CD8-positive, alpha-beta memory T cell (primary cell): ENCODE results near the gene BRI3BP. TPM values are rescaled to one million over a fixed set of nuclear protein-coding genes. Genes with fewer than 3 reads are reported as not detected.

Experiments
- CTCF ChIA-PET: fragments of 350-600 bp; sonication (Branson Sonifier 250); formaldehyde crosslinking; loops from one replicate; lab custom pipeline; 2021; ENCODE audit warnings: antibody characterized with exemption; lab: Charles Lee
- POLR2A ChIA-PET: fragments of 350-600 bp; sonication (Branson Sonifier 250); formaldehyde crosslinking; loops from one replicate; lab custom pipeline; 2021; ENCODE audit warnings: antibody characterized with exemption; lab: Charles Lee
- DNase-seq, 5 donors: peaks; one replicate each; pipeline versions ENCODE4 v3.0.0 to v3.0.0-alpha.2; 2020 to 2022; ENCODE audit warnings: mixed read lengths in 1 of 5
- H3K27ac ChIP-seq: one replicate; pipeline ENCODE4 v1.7.0; 2013; ENCODE audit warnings: low read depth, mild to moderate bottlenecking, low read length, moderate library complexity
- H3K27me3 ChIP-seq: 2 replicates; pipeline ENCODE4 v1.7.0; 2013; ENCODE audit warnings: low read length, mild to moderate bottlenecking; ENCODE audit not compliant: insufficient read depth, poor library complexity, severe bottlenecking
- H3K36me3 ChIP-seq: 2 replicates; pipeline ENCODE4 v1.7.0; 2013; ENCODE audit warnings: mild to moderate bottlenecking, low read length, moderate library complexity; ENCODE audit not compliant: insufficient read depth
- H3K4me1 ChIP-seq: 2 replicates; pipeline ENCODE4 v1.7.0; 2013; ENCODE audit warnings: mild to moderate bottlenecking, low read length, moderate library complexity; ENCODE audit not compliant: insufficient read depth
- H3K4me3 ChIP-seq: 2 replicates; pipeline ENCODE4 v1.7.0; 2013; ENCODE audit warnings: mild to moderate bottlenecking, low read length
- H3K9me3 ChIP-seq: 2 replicates; pipeline ENCODE4 v1.7.0; 2013; ENCODE audit warnings: mild to moderate bottlenecking, low read length
- H3K27ac Mint-ChIP-seq, 8 donors: one replicate each; pipeline ENCODE4 v1.8.0; 2020 to 2021; ENCODE audit warnings: mixed read lengths in 8 of 8, mild to moderate bottlenecking in 6 of 8, inconsistent platforms in 3 of 8, moderate library complexity in 3 of 8
- H3K27me3 Mint-ChIP-seq, 2 donors: one replicate each; pipeline ENCODE4 v1.8.0; 2020 to 2021; ENCODE audit warnings: mixed read lengths in 2 of 2, mild to moderate bottlenecking in 1 of 2, moderate library complexity in 1 of 2
- H3K36me3 Mint-ChIP-seq, 3 donors: one replicate each; pipeline ENCODE4 v1.8.0; 2020 to 2021; ENCODE audit warnings: mixed read lengths in 3 of 3, inconsistent platforms in 1 of 3, mild to moderate bottlenecking in 1 of 3
- H3K4me1 Mint-ChIP-seq, 3 donors: one replicate each; pipeline ENCODE4 v1.8.0; 2020 to 2021; ENCODE audit warnings: mixed read lengths in 3 of 3, inconsistent platforms in 1 of 3, mild to moderate bottlenecking in 1 of 3
- H3K4me3 Mint-ChIP-seq, 7 donors: one replicate each; pipeline ENCODE4 v1.8.0; 2020 to 2021; ENCODE audit warnings: mixed read lengths in 7 of 7, mild to moderate bottlenecking in 6 of 7, moderate library complexity in 4 of 7, inconsistent platforms in 2 of 7
- H3K9me3 Mint-ChIP-seq, 5 donors: one replicate each; pipeline ENCODE4 v1.8.0; 2020 to 2022; ENCODE audit warnings: mixed read lengths in 5 of 5, mild to moderate bottlenecking in 3 of 5, moderate library complexity in 2 of 5, inconsistent platforms in 1 of 5
- polyA plus RNA-seq: library from polyadenylated mRNA; unstranded; fragments of 300-500 nt; fragmentation: Illumina TruSeq; gene quantifications from one replicate; pipeline ENCODE4 v1.2.3, GENCODE V29; 2021
- total RNA-seq, 2 experiments: library from RNA; stranded (reverse); gene quantifications; one replicate each; pipeline ENCODE4 v1.2.3, GENCODE V29; 2021

BRI3BP gene
- total and polyA plus RNA-seq, 3 experiments from 2014 or later, result 4.0 to 36.5 (median 35.6) TPM

DNA sequence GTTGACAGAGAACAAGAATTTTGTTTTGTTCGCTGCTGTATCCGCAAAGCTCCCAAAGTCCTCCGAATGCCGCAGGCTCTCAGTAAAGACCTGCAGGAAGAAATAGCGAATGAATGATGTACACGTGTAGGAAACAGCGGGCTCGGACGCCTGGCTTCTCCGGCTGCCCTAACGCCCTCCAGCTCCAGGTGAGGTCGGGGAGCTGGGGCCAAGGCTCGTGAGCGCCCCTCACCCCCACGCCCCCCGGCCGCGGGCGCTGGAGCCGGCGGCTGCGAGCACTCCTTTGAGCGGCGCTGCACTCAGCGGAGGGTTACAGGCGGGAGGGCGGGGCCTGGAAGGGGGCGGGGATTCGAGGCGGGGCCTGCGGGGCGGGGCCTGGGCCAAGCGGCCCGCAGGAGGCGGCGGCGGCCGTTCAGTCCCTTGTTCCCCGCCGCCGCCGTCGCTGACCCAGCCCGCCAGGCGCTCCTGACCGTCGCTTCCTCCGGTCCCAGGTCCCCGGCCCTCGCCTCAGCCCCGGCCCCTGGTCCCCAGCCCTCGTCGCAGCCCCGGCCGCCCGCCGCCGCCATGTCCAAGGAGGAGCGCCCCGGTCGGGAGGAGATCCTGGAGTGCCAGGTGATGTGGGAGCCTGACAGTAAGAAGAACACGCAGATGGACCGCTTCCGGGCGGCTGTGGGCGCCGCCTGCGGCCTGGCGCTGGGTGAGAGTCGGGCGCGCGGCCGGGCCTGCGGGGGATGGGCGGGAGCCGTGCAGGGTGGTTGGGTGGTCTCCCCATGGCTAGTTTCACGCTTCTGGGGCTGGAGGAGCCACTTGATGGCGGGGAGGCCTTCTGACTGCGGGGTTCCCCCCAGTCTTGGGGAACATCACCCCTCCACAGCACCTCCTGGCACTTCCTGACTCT, 71.8 kb downstream of the BRI3BP start, which contains the start of gene AACS:
AACS (plus strand) TSS at position 415 of the 898 bp plus-strand sequence; CDS start at position 565, 150 bp downstream.
- no peaks in the 10 kb centered on the region for H3K36me3 ChIP-seq
- CTCF ChIA-PET, result interaction anchor here (0.9 to 1.8 kb wide), 3 partner anchors 15 to 125 kb away, joined by 3 to 4 read pairs (median 4); no protein-coding TSS in a partner anchor
- peak within 1 kb of the TSS; percentile 66 for H3K4me3 ChIP-seq
- peak within 1 kb of the TSS; percentile 36 to 88 (median 78) for H3K27ac Mint-ChIP-seq
- POLR2A ChIA-PET, result interaction anchor here (0.6 to 1.5 kb wide), 3 partner anchors 16 to 1530 kb away, joined by 3 read pairs; partner anchors contain the start of gene BRI3BP
- no peaks in the 10 kb centered on the region for H3K9me3 Mint-ChIP-seq
- no peaks in the 10 kb centered on the region for H3K36me3 Mint-ChIP-seq
- no peaks in the 10 kb centered on the region for H3K9me3 ChIP-seq
- H3K27me3 ChIP-seq, result no peaks in the 10 kb centered on the region
- H3K4me1 Mint-ChIP-seq, result peaks cover 15 to 25% (median 19%) of the 10 kb centered on the region in 3 donors
- peak within 1 kb of the TSS; percentile 24 for H3K27ac ChIP-seq
- H3K4me3 Mint-ChIP-seq, result peak within 1 kb of the TSS; percentile 77 to 91 (median 83)
- peaks cover 2 to 7% of the 10 kb centered on the region in 2 donors for H3K27me3 Mint-ChIP-seq
- peak; percentile 66 to 81 (median 69) for DNase-seq
- peaks cover 10% of the 10 kb centered on the region for H3K4me1 ChIP-seq

DNA sequence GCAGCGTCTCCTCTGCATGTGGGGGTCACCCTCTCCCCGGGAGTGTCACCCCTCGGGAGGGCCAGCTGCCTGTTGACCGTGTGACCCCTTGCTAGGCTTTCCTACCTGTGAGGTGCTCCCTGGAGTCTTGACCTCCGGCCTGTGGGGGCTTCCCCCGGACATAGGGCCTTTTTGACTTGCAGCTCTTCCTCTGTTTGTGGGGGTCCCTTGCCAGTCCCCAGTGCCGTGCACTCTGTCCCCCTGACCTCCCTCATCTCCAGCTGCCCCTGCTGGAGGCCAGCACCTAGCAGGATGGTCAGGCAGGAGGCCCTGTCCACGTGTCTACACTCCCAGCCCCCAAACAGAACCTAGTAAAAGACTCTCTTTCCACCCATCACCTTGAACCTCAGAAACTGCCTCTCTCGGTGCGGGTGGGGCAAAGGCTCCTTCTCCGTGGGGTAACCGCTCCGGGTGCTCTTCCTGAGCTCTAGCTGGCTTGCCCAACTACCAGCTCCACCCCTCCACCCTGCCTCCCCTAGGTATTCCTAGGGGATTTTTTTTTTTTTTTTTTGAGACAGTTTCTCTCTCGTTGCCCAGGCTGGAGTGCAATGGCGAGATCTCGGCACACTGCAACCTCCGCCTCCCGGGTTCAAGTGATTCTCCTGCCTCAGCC, 72.6 kb downstream of the BRI3BP start:
- Mint-ChIP-seq H3K27ac (peak overlapping the region; percentile 36 to 88 (median 66)), H3K9me3 (no peaks in the 10 kb centered on the region), H3K36me3 (peaks cover 0 to 2% (median under 1%) of the 10 kb centered on the region in 3 donors), H3K4me1 (peaks cover 15 to 25% (median 19%) of the 10 kb centered on the region in 3 donors), H3K4me3 (peak overlapping the region; percentile 77 to 91 (median 83)), H3K27me3 (peaks cover 1 to 3% of the 10 kb centered on the region in 2 donors)
- Histone ChIP-seq H3K27ac (peak overlapping the region; percentile 24), H3K36me3 (no peaks in the 10 kb centered on the region), H3K27me3 (no peaks in the 10 kb centered on the region), H3K9me3 (no peaks in the 10 kb centered on the region), H3K4me1 (peaks cover 10% of the 10 kb centered on the region), H3K4me3 (peak overlapping the region; percentile 66)
- POLR2A ChIA-PET, result interaction anchor here (0.7 kb wide), 1 partner anchor 78 kb away, joined by 3 read pairs; no protein-coding TSS in a partner anchor
- DNase-seq, result peak in 1 of 5 donors; percentile 52
- CTCF ChIA-PET, result no interaction called here

DNA sequence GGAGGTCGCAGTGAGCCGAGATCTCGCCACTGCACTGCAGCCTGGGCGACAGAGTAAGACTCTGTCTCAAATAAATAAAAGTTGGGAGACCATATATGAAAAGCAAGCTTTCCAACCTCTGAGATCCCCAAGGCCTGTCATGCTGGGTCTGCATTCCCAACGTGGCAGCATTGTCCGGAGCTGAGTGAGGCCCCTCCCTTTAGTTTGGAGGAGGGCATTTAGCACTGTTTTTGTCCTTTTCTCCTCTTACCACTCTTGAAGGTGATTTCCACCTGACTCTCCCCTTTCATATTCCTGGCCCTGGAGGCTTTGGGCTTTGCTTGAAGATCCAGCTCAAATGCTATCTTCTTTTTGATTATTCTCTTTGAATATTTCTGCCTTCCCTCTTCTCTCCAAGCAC, 74.9 kb downstream of the BRI3BP start:
- Histone ChIP-seq H3K27ac (no peak overlapping the region), H3K36me3 (no peaks in the 10 kb centered on the region), H3K4me3 (no peak overlapping the region), H3K4me1 (peaks cover 10% of the 10 kb centered on the region), H3K9me3 (no peaks in the 10 kb centered on the region), H3K27me3 (no peaks in the 10 kb centered on the region)
- Mint-ChIP-seq H3K27me3 (peaks cover 0 to 1% of the 10 kb centered on the region in 2 donors), H3K9me3 (no peaks in the 10 kb centered on the region), H3K36me3 (peaks cover 0 to 7% (median 7%) of the 10 kb centered on the region in 3 donors), H3K27ac (peak overlapping the region in 2 of 8 donors; percentile 45 to 80), H3K4me3 (peak overlapping the region in 3 of 7 donors; percentile 63 to 71 (median 65)), H3K4me1 (peaks cover 15 to 25% (median 19%) of the 10 kb centered on the region in 3 donors)
- DNase-seq, result no peak
- POLR2A ChIA-PET, result no interaction called here
- CTCF ChIA-PET, result interaction anchor here (0.6 kb wide), 1 partner anchor 135 kb away, joined by 4 read pairs; no protein-coding TSS in a partner anchor

DNA sequence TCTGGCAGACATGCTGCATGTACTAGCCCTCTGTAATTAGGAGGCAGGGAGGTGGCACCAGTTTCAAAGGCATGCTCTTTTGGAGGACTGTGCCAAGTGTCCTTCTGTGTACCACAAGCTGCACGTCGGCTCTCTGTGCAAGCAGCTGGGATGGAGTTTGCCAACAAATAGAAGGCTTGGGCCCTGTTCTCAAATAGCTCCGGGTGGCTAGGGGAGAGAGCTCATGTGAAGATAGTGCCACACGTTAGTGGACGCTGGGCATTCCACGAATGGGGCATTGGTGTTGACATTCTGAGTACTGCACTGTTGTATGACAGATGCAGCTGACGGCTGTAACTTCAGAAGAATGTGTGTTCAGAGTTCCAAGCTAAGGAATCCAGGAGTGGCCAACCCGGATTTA, 76.2 kb downstream of the BRI3BP start:
- CTCF ChIA-PET, result interaction anchor here (1.1 kb wide), 1 partner anchor 129 kb away, joined by 4 read pairs; no protein-coding TSS in a partner anchor
- DNase-seq, result no peak
- Histone ChIP-seq H3K36me3 (no peaks in the 10 kb centered on the region), H3K27me3 (no peaks in the 10 kb centered on the region), H3K27ac (no peak overlapping the region), H3K4me3 (no peak overlapping the region), H3K4me1 (peaks cover 8% of the 10 kb centered on the region), H3K9me3 (no peaks in the 10 kb centered on the region)
- Mint-ChIP-seq H3K27me3 (peaks cover 0 to 1% of the 10 kb centered on the region in 2 donors), H3K27ac (peak overlapping the region in 1 of 8 donors; percentile 29), H3K36me3 (peaks cover 0 to 12% (median 11%) of the 10 kb centered on the region in 3 donors), H3K4me3 (peak overlapping the region in 3 of 7 donors; percentile 34 to 77 (median 63)), H3K9me3 (no peaks in the 10 kb centered on the region), H3K4me1 (peaks cover 12 to 22% (median 17%) of the 10 kb centered on the region in 3 donors)
- POLR2A ChIA-PET, result no interaction called here

DNA sequence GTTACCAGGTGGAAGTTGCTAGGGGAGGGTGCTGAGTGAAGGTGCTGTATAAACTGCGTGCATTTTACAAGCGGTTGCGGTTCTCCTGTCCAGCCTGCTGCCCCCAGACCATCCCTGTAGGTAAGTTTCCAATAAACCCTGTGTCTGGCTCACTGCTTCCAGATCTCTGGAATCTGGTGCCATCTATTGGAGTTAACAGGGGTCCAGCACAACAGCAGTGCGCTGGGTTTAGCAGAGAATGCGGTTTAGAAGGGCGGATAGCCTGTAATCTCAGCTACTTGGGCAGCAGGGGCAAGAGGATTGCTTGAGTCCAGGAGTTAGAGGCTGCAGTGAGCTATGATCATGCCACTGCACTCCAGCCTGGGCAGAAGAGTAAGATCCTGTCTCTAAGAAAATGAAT, 76.7 kb downstream of the BRI3BP start:
- Histone ChIP-seq H3K27ac (no peak overlapping the region), H3K4me1 (peaks cover 5% of the 10 kb centered on the region), H3K27me3 (no peaks in the 10 kb centered on the region), H3K4me3 (no peak overlapping the region), H3K9me3 (no peaks in the 10 kb centered on the region), H3K36me3 (no peaks in the 10 kb centered on the region)
- Mint-ChIP-seq H3K36me3 (peaks cover 0 to 12% (median 11%) of the 10 kb centered on the region in 3 donors), H3K27ac (no peak overlapping the region), H3K4me1 (peaks cover 9 to 18% (median 12%) of the 10 kb centered on the region in 3 donors), H3K9me3 (no peaks in the 10 kb centered on the region), H3K4me3 (peak overlapping the region in 1 of 7 donors; percentile 56), H3K27me3 (peaks cover 0 to 1% of the 10 kb centered on the region in 2 donors)
- ChIA-PET CTCF (interaction anchor here (1.1 kb wide), 1 partner anchor 130 kb away, joined by 4 read pairs; no protein-coding TSS in a partner anchor), POLR2A (no interaction called here)
- DNase-seq, result no peak

DNA sequence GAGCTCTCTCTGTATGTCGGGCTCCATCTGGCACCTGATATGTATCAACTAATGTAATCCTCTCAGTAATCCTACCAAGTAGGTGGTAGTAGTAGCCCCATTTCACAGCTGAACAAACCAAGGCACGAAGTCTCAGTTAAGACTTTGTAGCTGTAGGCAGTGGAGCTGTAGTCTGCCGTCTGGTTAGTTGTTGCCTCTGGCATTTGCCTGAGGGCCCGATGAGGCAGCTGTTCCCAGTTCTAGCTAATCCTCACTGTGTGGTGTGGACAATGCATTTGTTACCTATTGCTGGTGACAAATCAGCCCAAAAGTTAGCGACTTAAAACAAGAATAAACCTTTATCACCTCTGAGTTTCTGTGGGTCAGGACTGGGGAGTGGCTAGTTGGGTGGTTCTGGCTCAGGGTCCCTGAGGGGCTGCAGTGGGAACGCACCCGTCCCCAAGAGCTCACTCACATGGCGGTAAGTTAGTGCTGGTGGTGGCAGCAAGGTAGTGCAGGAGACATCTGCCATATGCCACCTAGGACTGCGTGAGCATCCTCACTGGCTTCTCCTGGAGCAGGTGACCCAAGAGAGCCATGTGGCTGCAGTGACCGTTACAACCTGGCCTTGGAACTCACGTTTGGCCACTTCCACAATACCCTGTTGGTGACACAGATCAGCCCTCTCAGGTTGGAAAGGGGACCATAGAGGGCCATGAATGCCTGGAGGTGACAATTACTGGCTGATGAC, 77.4 kb downstream of the BRI3BP start:
- Histone ChIP-seq H3K36me3 (no peaks in the 10 kb centered on the region), H3K27me3 (no peaks in the 10 kb centered on the region), H3K27ac (no peak overlapping the region), H3K4me3 (no peak overlapping the region), H3K4me1 (peaks cover 3% of the 10 kb centered on the region), H3K9me3 (no peaks in the 10 kb centered on the region)
- peak overlapping the region in 1 of 8 donors; percentile 22 for H3K27ac Mint-ChIP-seq
- POLR2A ChIA-PET, result no interaction called here
- H3K27me3 Mint-ChIP-seq, result peaks cover 0 to under 1% of the 10 kb centered on the region in 2 donors
- no peak for DNase-seq
- H3K4me1 Mint-ChIP-seq, result peaks cover 9 to 16% (median 12%) of the 10 kb centered on the region in 3 donors
- no peaks in the 10 kb centered on the region for H3K9me3 Mint-ChIP-seq
- H3K36me3 Mint-ChIP-seq, result peaks cover 0 to 15% (median 11%) of the 10 kb centered on the region in 3 donors
- H3K4me3 Mint-ChIP-seq, result peak overlapping the region in 1 of 7 donors; percentile 56
- CTCF ChIA-PET, result no interaction called here

DNA sequence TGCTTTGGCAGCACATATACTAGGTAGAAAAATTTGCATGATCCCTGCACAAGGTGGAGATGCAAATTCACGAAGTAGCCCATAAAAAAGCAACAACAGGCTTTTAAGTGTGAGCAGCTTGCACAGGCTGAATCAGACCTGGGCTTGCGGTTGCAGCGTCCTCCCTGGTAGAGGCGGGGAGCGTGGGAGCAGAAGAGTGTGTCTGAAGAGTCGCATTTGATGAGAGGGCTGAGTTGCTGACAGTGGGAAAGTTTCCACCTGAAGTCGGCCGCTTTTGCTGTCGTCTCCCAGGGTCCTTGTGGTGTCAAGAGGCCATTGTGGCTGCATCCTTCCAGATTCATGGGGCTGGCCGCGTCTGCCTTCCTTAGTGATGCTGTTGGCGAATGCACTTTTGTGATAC, 78.0 kb downstream of the BRI3BP start:
- H3K27me3 Mint-ChIP-seq, result no peaks in the 10 kb centered on the region
- no peak overlapping the region for H3K27ac ChIP-seq
- POLR2A ChIA-PET, result no interaction called here
- no peaks in the 10 kb centered on the region for H3K36me3 ChIP-seq
- H3K36me3 Mint-ChIP-seq, result peaks cover 5 to 21% (median 17%) of the 10 kb centered on the region in 3 donors
- H3K9me3 Mint-ChIP-seq, result no peaks in the 10 kb centered on the region
- no peaks in the 10 kb centered on the region for H3K4me1 ChIP-seq
- no peak overlapping the region for H3K27ac Mint-ChIP-seq
- CTCF ChIA-PET, result no interaction called here
- no peaks in the 10 kb centered on the region for H3K27me3 ChIP-seq
- no peak for DNase-seq
- peaks cover 7 to 12% (median 7%) of the 10 kb centered on the region in 3 donors for H3K4me1 Mint-ChIP-seq
- H3K4me3 Mint-ChIP-seq, result no peak overlapping the region
- H3K4me3 ChIP-seq, result no peak overlapping the region
- no peaks in the 10 kb centered on the region for H3K9me3 ChIP-seq
